Measurements from ENCODE around the gene MATN4.

Gene MATN4

DNA sequence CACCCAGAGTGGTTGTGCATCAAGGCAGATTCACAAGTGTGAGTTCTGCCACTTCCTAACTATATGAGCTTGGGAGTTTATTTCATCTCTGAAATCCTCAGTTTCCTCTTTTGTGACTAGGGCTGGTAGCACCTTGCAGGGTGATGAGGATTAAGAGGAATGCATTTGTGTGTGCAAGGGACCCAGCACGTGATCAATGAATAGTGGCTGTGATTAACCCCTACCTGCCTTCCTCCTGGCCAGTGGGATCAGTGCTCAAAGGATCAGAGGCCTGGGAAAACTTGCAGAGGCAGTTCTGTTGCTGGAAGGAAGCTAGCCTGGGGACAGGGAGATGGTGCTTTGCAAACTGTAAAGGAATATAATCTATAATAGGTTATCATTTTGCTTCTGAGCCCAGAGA lies 32.9 kb upstream of the MATN4 start:
- no peak for DNase-seq

DNA sequence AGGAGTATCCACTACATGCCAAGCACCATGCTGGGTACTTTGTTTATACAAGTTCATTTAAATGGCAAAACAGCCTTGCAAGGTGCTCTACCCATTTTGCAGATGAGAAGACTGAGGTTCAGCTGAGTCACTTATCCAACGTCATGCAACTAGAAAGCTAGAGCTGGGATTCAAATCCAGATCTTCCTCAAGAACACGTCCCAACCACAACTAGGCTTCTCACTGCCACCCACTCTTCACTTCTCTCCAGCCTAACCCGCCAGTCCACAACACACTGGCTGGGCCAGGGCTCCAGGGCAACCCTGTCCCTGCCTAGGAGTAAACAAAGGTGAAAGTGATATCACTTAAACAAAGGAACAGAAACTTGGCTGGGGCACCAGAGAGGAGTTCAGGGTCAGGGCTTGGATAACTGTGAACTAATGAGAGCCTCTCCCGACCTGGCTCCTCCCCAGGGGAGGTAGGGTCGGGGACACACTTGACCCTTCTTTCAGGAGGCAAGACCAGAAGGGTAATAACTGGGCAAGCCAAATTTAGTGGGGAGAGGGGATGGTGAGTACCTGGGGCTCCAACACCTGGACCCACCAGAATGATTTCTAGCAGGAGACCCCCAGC lies 32.2 kb upstream of the MATN4 start:
- DNase-seq, result no peak

DNA sequence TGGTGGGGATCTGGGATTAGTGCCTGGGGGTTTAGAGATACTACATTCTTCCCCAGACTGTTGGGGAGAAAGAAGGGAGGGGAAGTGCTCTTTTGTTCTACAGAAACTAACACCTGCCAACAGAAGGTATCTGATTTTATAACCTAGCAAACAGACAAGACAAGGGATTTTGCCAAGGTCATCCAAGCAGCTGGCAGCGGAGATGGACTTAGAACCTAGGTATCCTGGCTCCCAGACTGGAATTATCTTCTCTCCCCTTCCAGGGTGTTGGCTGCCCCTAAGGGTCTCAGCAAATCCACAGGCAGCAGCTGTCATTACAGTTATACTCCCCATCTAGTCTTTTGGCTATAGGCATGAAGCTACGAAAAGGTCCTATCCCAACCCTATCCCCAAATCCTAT lies 31.7 kb upstream of the MATN4 start:
- no peak for DNase-seq

DNA sequence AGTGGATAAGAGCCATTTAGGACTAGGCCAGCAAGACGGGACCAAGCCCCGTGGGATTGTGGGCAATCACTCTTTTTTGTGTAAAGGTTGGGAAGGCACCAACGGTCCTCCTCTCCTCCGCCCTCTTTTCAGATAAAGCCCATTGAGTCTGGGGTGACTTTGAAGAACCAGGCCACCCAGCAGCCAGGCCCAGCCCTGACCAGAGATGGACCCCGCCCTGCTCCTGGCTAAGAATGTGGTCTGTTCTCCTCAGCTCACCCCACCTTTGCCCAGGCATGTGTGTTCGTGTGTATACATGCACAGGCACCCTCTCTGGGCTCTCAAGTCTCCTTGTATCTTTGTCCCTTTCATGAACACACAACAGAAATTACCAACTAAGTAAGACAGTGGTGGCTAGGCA lies 31.0 kb upstream of the MATN4 start:
- DNase-seq, result no peak

DNA sequence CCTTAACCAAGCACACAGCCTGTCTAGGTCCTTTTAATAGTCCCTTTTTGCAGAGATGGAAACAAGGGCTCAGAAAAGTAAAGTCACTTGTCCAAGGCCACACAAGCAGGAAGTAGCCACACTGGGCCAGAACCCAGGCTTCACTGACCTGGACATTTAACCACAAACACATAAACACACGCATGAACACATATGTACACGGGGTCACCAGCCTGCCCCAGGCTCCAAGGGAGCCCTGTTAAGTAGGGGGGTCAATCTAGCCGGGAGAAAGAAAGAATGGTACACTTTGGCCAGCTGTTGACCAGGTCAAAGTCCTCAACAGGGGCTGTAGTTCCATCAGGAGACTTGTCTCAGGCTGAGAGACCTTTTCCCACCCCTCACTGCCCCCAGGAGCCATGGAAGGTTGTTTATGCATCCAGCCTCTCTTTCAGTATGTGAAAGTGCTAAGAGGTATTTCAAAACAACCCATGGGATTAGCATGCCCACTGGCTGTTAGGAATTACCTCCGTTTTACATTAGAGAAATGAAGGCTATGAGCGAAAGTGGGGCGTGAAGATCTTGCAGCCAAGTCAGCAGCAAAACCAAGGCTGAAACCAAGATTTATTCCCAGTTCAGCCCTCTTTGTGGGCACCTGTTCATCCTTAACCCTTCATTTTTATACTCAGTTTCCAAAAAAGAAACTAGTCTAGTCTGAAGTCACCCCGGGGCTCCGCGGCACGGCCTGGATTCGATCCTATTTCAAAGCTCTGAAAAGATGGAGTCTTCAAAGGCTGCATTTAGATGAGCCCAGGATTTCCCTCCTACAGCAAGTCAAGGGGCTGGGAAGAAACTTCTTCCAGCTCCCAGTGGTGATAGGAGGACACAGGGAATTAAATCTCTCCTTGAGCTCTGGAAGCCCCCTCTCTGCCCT lies 30.3 kb upstream of the MATN4 start:
- DNase-seq, result no peak

DNA sequence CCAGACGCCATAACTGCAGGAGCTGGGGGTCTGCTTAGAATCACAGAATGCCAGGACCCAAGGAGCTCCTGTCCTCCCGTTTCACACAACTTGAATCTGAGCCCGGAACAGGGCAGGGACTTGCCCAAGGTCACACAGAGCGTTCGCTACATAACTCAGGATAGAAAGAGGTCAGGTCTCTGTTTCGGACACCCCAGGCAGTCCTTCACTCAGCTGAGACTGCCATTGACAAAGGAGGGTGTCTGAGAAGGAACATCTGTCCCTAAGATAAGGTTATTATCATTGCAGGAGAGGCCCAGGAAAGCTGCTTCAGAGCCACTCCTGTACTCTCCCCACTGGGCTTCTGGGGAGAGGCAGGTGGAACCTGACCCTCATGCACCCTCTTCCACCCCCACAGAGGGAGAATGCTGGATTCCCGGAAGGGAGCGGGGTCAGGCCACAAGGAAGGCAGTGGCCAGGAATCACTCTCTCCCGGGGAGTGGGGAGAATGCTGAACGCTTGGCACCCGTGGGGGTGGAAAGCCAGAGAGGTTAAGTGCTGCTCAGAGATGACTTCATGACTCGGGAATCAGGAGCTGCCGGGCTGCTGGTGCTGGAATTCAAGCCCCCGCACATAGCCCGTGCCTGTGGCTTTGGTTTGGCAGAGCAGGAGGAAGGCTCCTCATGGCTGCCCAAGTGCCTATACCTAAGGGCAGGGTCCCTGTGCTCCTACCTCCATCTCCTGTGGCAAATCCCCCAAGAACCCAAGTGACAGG lies 29.4 kb upstream of the MATN4 start:
- DNase-seq, result no peak

DNA sequence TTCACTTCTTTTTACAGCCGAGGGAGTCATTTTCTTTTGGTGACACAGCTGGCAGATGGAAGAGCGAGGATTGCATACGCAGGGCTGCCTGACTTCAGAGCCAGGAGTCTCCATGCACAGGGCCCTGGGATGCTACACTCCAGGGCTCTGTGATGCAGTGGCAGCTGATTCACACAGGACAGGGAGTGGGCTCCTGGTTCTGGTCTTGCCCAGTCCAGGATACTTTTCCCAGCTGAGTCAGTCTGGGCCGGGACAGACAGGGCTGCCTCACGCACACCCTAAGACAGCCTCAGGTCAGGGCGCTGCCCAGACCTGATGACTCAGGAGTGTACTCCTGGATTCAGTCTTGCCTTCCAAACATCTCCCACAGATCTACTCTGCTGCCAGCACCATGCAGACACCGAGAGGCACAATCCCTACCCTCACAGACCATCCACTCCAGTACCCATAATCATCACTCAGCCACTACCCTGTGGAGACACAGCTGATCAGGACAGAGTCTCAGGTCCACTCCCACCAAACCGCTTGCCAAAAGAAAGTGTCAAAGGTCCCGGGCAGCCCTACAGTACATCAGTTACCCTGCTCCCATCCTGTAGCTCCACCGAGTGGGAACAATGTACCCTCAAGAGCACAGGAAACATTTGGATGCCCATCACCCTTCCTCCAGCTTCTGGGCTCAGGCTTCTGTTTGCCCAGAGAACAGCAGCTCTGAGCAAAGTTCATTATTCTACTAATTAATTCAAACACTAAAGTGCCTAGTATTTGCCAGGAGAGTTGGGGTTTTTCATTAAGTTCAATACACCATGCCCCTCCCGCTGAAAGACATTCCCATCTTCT lies 28.6 kb upstream of the MATN4 start:
- no peak for DNase-seq

DNA sequence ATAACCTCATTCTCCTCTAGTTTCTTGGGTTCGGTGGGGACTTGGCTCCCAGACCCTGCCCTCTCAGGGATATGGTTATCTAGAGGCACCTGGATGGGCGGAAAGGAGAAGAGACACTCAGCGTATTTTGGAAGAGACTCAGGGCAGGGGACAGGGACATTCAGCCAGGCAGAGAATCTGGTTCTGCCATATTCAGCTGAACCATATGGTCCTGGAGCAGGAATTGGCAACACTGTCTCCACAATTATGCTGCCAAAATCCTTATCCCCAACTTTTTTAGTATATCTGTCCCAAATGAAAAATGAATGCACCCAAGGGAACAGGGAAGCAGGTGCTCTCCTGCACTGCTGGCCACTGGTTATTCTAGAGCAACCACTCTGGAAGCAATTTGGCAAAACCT lies 22.4 kb upstream of the MATN4 start:
- no peak for DNase-seq

DNA sequence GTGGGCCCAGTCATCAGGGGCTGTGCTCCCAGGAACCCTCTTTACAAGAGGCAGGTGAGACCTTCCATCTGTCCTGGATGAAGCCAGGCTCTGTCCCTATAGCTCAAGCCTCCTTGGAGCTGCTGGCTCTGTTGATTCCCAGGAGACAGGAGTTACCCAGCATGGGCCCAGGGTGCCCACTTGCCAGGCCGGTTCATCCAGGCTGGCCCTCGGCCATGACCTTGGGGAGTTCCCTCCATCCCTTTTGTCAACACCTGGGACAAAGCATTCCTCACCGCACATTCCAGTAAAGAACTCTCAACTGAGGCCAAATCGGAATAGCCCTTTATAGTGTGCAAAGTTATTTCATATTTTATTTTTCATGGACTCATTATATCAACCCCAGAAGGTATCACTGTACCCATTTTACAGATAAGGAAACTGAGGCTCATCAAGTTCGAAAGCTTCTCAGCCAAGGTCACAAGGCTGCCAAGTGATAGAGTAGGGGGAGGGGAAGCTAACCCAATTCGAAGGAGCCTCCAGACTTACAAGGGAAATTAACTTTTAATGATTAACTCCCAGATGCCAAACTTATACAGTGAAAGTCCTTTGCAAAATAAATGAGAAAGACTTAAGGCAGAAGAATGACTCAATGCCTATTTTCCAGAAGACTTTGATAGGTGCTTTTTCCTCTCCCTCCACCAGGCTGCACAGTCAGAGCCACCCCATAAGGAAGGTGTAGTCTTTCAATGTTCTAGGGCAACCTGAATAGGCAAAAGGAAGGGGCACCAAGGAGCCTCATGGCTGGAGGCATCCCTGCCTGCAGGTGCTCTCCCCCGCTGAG lies 21.6 kb upstream of the MATN4 start:
- DNase-seq, result no peak

DNA sequence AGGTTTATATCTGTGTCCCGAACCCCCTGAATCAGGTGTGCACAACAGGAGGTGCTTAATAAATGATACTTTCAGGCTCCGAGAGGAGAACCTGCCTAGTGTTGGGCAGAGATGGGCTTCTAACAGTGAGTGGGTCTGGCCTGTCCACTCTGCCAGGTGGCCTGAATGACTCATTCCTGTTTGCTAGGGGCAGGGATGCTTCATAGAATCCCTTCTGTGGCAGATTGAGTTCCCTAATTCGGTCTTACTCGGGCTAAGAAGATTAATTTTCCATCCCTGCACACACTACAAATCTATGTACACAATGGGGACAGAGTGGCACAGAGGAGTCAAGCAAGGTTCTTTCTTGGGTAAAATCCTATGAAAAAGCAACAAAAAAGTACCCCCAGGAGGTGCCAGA lies 20.4 kb upstream of the MATN4 start:
- DNase-seq, result no peak

DNA sequence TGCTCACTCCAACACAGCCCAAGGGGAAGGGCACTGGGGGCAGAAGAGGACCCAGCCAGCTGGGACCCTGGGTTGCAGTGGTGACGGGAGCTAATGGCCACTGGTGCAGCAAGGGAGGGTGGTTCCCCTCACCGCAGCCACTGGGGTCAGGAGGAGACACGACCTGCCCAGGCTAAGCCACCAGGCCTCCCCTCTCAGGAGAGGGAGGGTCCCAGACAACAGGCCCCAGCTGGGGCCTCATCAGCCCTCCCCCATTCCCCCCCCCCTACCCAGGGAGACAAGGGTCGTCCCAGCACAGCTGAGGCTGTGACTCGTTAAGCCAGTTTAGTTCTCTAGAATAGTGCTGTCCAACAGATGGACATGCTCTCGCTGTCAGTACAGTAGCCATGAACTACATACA lies 17.3 kb upstream of the MATN4 start:
- DNase-seq, result no peak

DNA sequence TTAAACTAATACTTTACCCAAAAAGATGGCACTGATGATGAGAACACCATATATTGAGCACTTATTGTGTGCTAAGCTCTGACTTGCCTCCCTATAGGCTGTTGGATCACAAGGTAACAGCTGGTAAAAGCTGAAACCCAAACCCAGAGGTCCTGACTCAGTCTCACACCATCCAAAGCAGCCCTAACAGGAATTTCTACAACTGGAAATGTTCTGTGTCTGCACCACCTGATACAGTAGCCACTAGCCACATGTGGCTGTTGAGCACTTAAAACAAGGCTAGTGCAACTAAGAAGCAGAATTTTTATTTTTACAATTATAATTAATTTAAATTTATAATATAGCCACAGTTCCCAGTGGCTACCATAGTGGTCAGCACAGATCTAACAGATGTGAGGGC lies 15.6 kb upstream of the MATN4 start:
- no peak for DNase-seq

DNA sequence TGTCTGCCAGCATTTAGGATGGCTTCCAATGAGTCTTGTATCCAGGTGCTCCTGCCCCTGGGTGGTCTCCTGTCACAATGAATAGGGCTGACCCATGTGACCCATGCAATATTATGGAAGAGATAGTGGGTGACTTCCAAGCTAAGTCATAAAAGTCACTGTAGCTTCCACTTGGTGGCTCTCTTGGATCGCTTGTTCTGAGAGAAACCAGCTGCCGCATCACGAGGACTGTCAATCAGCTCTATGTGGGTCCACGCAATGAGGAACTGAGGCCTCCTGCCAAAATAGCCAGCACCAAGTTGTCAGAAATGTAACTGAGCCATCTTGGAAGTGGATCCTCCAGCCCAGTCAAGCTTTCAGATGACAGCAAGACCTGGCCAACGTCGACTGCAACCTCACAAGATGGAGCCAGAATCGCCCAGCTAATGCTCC lies 14.9 kb upstream of the MATN4 start:
- no peak for DNase-seq

DNA sequence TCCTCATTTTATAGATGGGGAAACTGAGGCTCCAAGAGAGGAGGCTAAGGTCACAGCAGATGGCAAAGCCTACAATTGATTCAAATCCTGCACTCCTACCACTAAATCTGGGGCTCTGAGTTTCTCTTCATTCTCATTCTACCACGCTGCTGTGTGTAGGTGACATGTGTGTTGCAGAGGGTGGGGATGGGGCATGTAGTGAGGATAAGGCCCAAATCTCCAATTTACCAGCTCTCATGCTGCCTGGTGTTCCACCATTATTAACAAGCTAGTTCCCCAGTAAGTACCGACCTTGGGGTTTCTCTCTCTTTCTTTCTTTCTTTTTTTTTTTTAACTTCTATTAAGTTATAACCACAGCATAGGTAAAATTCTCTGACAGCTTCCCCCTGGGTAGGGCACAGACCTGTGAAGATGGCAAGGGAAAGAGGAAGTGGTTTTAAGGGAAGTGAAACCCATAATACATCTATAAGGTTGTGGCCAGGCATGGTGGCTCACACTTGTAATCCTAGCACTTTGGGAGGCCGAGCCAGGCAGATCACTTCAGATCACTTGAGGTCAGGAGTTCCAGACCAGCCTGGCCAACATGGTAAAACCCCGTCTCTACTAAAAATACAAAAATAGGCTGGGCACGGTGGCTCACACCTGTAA lies 13.0 kb upstream of the MATN4 start:
- no peak for DNase-seq

DNA sequence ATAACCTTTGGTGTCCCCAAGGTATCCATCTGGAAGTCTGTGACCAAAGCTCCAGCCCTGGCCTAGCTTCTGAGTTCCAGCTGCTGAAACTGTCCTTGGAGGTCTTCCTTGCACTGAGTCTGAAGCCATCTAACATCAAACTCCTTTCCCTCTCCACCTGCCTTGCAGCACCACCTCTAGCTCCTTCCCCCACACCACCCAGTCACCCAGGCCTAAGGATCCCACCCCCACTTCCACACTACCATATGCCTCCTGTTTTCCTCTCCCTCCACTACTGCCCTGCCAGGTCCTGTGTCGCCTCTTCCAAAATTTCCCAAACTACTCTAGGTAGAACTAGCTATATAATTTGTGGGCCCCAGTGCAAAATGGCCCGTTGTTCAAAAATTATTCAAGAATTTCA lies 10.8 kb upstream of the MATN4 start:
- no peak for DNase-seq

DNA sequence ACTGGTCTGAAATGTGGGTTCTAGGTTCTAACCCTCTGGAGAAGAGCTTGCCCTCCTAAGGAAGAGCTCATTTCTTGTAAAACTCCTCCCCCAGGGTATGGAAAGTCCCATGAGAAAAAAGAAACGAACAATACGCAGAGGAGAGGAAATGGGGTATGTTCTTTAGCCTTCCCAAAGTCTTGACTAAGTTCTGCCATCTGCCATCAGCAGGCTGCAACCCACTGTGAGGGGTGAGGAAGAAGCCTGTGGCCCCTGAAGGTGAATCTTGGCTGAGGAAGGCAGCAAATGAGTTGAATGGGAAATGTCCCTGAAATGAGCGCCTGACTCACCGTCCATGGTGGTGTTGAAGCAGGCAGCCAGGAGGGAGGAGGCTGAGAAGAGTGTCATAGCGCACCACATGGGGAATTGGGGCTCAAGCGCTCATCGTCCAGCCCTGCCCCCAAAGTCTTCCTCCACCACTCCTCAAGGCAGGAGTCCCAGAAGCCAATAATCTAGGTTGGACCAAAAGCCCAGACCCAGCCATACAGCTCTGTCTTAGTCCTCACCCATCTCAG lies 10.4 kb upstream of the MATN4 start:
- no peak for DNase-seq

DNA sequence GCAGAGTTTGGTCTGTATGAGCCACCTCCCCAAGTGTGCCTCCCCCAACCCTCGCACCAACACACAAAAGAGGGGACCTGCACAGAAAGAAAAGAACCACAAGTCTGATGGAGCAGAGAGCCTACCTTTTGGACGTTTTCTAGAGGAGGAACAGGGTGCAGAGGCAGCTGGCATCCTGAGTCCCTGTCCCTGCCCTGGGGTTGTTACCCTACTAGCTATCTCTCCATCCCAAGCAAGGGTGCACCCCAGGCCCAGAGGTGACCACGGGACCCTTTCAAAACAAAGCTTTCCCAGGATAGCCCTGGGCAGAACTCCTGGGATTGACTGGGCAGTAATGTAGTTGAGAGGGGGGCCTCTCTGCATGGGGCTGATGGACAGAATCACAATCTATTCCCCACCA lies 9.7 kb upstream of the MATN4 start:
- DNase-seq, result no peak

DNA sequence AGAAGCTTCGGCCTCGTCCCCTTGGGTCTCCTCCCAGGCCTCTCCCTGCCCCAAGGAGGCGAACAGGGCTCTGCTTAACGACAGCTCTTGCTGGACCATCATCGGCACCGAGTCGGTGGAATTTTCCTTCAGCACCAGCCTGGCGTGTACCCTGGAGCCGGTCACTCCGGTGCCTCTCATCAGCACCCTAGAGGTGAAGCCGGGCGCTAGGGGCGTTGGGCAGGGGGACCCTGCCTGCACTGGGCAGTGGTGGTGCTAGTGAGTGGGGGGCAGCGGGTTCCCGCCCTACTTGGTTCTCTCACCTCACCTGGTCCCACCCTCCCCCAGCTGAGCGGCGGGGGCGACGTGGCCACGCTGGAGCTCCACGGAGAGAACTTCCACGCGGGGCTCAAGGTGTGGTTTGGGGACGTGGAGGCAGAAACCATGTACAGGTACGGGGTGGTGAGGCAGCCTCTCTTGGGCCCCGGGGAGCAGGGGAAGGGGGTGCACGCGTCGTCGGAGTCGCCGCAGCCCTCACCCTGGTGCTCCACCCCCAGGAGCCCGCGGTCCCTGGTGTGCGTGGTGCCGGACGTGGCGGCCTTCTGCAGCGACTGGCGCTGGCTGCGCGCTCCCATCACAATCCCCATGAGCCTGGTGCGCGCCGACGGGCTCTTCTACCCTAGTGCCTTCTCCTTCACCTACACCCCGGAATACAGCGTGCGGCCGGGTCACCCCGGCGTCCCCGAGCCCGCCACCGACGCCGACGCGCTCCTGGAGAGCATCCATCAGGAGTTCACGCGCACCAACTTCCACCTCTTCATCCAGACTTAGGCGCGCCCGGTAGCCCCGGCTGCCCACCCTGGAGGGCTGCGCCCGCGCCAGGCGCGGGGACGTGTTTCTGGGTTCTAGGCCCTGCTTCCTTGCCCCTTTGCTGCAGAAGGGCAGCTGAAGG lies 8.3 kb upstream of the MATN4 start:
- no peak for DNase-seq

DNA sequence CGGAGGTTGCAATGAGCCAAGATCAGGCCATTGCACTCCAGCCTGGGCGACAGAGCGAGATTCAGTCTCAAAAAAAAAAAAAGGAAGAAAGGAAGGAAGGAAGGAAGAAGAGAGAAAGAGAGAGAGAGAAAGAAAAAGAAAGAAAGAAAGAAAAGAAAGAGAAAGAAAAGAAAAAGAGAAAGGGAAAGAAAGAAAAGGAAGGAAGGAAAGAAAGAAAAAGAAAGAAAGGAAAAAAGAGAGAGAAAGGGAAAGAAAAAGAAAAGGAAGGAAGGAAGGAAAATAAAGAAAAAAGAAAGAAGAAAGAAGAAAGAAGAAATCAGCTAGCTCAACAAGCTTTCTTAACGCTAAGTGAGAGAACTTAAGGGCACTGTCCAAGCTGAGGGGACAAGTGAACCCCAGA lies 7.6 kb upstream of the MATN4 start:
- no peak for DNase-seq

DNA sequence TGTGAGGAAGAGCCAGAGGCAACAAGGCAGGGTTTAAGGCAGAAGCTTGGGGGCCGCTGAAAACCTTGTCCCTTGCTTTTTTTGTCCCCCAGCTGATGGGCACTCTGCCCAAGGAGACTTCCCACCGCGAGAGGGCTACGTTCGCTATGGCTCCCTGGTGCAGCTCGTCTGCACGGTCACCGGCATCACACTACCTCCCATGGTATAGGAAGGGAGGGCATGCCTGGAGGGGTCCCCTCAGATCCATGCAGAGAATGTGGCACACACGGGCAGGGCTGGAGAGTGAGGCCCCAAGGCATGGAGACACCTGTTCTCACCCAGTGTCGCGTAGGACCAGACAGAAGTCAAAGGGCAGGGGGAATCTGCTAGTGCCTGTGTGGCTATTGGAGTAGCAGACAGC lies 5.8 kb upstream of the MATN4 start:
- DNase-seq, result no peak

Measured in NCI-H1092 (cell line).